ENCODE data around the gene BAIAP2L1. TPM values are rescaled to one million over a fixed set of nuclear protein-coding genes. Genes with fewer than 3 reads are reported as not detected.

BAIAP2L1 gene
- total and polyA plus RNA-seq, 2 experiments from 2014 or later: 24.1 to 38.3 TPM

DNA sequence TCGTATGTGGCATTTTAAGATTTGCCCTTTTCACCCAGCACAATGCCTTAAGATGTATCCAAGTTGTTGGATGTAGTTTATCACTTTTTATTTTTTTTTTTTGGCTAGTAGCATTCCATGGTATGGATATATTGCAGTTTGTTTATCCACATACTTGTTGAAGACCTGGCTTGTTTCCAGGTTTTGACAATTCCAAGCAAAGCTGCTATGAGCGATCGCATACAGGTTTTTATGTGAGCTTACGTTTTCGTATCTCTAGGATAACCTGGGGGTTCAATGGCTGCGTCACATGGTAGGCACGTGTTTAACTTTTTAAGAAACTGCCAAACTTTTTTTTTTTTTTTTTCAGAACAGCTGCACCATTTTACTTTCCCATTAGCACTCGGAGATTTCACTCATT is 32.2 kb downstream of the BAIAP2L1 start:
- peaks cover 63% of the 10 kb centered on the region for H3K79me2 ChIP-seq (replicated peaks; ENCODE audit: insufficient read depth)
- H3K36me3 ChIP-seq (ENCODE audit: insufficient read depth): no peaks in the 10 kb centered on the region
- H3K27me3 ChIP-seq (ENCODE audit: insufficient read depth): no peaks in the 10 kb centered on the region
- 0 out of 2 replicates have a peak overlapping the region, but pooled peaks have one; percentile 47 for H3K27ac Mint-ChIP-seq
- no peak for TF ChIP-seq ZNF331 (CRISPR knock-in tag; IDR thresholded peaks at IDR 0.05; ENCODE audit: low read depth)
- no peak for TF ChIP-seq NANOG (IDR thresholded peaks at IDR 0.05; ENCODE audit: borderline replicate concordance)
- TF ChIP-seq, protein P1, sequence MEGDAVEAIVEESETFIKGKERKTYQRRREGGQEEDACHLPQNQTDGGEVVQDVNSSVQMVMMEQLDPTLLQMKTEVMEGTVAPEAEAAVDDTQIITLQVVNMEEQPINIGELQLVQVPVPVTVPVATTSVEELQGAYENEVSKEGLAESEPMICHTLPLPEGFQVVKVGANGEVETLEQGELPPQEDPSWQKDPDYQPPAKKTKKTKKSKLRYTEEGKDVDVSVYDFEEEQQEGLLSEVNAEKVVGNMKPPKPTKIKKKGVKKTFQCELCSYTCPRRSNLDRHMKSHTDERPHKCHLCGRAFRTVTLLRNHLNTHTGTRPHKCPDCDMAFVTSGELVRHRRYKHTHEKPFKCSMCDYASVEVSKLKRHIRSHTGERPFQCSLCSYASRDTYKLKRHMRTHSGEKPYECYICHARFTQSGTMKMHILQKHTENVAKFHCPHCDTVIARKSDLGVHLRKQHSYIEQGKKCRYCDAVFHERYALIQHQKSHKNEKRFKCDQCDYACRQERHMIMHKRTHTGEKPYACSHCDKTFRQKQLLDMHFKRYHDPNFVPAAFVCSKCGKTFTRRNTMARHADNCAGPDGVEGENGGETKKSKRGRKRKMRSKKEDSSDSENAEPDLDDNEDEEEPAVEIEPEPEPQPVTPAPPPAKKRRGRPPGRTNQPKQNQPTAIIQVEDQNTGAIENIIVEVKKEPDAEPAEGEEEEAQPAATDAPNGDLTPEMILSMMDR (conservative IDR thresholded peaks at IDR 0.05; ENCODE audit: low read depth in 2 of 2): no peak
- no peak for TF ChIP-seq STAT1 (IDR thresholded peaks at IDR 0.05; ENCODE audit: unreplicated experiment)
- DNase-seq (ENCODE audit: low spot score): no peak
- H3K9me3 Mint-ChIP-seq: no peaks in the 10 kb centered on the region; the same call in 2 of the 3 replicates
- H3K4me3 Mint-ChIP-seq: no peak overlapping the region
- peaks cover 1% of the 10 kb centered on the region for H3K27me3 Mint-ChIP-seq (ENCODE audit: insufficient read depth, low read depth, poor library complexity)
- no peak overlapping the region for H3K4me2 ChIP-seq
- H2AFZ ChIP-seq: no peak overlapping the region
- no peaks in the 10 kb centered on the region; the same call in 1 of the 2 replicates for H3K4me1 ChIP-seq (ENCODE audit: insufficient read depth)
- ATAC-seq: no peak
- H3K4me1 Mint-ChIP-seq: peaks cover 5% of the 10 kb centered on the region; the same call in 2 of the 3 replicates
- peaks cover 27% of the 10 kb centered on the region for H4K20me1 ChIP-seq (replicated peaks; ENCODE audit: insufficient read depth)
- no peak overlapping the region for H3K4me3 ChIP-seq
- H3K9me2 ChIP-seq (ENCODE audit: insufficient read depth): no peaks in the 10 kb centered on the region
- peak overlapping the region; percentile 59; the same call in 1 of the 2 replicates for H3K27ac ChIP-seq (ENCODE audit: low read depth)
- H3K36me3 Mint-ChIP-seq (ENCODE audit: low read depth): peaks cover 21% of the 10 kb centered on the region
- no peaks in the 10 kb centered on the region for H3F3A ChIP-seq (replicated peaks; ENCODE audit: low read depth)

DNA sequence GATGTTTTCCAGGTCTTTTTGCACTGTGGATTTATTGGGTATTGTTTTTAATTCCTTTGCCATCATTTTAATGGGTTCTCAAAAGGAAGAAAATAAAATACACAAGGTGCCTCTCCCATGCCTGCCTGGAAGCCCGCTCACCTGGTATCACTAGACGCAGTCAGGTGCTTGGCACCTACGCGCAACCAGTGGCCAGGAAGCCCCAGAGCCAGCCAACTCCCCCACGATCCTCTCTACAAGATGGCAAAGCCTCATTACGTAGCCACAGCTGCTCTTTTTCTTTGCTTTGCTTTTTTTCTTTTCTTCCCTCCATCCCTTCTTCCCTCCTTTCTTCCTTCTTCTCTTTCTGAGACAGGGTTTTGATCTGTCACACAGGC is 34.3 kb downstream of the BAIAP2L1 start:
- ATAC-seq (no peak), DNase-seq (ENCODE audit: low spot score) (no peak)
- TF ChIP-seq EZH2phosphoT487 (IDR thresholded peaks at IDR 0.05; ENCODE audit: unreplicated experiment): no peak
- TF ChIP-seq EZH2 (IDR thresholded peaks at IDR 0.05; ENCODE audit: low read depth, unreplicated experiment): no peak
- TF ChIP-seq ZNF331 (CRISPR knock-in tag; IDR thresholded peaks at IDR 0.05; ENCODE audit: low read depth): no peak
- no peak for TF ChIP-seq STAT1 (IDR thresholded peaks at IDR 0.05; ENCODE audit: unreplicated experiment)
- TF ChIP-seq ZNF114 (CRISPR knock-in tag; IDR thresholded peaks at IDR 0.05): no peak
- TF ChIP-seq, protein P2, sequence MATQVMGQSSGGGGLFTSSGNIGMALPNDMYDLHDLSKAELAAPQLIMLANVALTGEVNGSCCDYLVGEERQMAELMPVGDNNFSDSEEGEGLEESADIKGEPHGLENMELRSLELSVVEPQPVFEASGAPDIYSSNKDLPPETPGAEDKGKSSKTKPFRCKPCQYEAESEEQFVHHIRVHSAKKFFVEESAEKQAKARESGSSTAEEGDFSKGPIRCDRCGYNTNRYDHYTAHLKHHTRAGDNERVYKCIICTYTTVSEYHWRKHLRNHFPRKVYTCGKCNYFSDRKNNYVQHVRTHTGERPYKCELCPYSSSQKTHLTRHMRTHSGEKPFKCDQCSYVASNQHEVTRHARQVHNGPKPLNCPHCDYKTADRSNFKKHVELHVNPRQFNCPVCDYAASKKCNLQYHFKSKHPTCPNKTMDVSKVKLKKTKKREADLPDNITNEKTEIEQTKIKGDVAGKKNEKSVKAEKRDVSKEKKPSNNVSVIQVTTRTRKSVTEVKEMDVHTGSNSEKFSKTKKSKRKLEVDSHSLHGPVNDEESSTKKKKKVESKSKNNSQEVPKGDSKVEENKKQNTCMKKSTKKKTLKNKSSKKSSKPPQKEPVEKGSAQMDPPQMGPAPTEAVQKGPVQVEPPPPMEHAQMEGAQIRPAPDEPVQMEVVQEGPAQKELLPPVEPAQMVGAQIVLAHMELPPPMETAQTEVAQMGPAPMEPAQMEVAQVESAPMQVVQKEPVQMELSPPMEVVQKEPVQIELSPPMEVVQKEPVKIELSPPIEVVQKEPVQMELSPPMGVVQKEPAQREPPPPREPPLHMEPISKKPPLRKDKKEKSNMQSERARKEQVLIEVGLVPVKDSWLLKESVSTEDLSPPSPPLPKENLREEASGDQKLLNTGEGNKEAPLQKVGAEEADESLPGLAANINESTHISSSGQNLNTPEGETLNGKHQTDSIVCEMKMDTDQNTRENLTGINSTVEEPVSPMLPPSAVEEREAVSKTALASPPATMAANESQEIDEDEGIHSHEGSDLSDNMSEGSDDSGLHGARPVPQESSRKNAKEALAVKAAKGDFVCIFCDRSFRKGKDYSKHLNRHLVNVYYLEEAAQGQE (IDR thresholded peaks at IDR 0.05; ENCODE audit: unreplicated experiment): no peak
- no peak overlapping the region for H3K4me2 ChIP-seq
- peaks cover 19% of the 10 kb centered on the region; the same call in 2 of the 3 replicates for H3K4me1 Mint-ChIP-seq
- peaks cover 17% of the 10 kb centered on the region for H3K36me3 Mint-ChIP-seq (ENCODE audit: low read depth)
- H3K27ac ChIP-seq (ENCODE audit: low read depth): no peak overlapping the region
- H3K4me1 ChIP-seq (ENCODE audit: insufficient read depth): peaks cover 12% of the 10 kb centered on the region
- no peaks in the 10 kb centered on the region; the same call in 2 of the 3 replicates for H3K9me3 Mint-ChIP-seq
- peaks cover 1% of the 10 kb centered on the region for H3K27me3 Mint-ChIP-seq (ENCODE audit: insufficient read depth, low read depth, poor library complexity)
- H4K20me1 ChIP-seq (replicated peaks; ENCODE audit: insufficient read depth): peaks cover 25% of the 10 kb centered on the region
- H2AFZ ChIP-seq: no peak overlapping the region
- no peak overlapping the region for H3K4me3 Mint-ChIP-seq
- H3F3A ChIP-seq (replicated peaks; ENCODE audit: low read depth): no peaks in the 10 kb centered on the region
- H3K36me3 ChIP-seq (ENCODE audit: insufficient read depth): no peaks in the 10 kb centered on the region
- no peaks in the 10 kb centered on the region for H3K27me3 ChIP-seq (ENCODE audit: insufficient read depth)
- no peak overlapping the region for H3K4me3 ChIP-seq
- peaks cover 51% of the 10 kb centered on the region for H3K79me2 ChIP-seq (replicated peaks; ENCODE audit: insufficient read depth)
- no peaks in the 10 kb centered on the region for H3K9me2 ChIP-seq (ENCODE audit: insufficient read depth)
- no peak overlapping the region for H3K27ac Mint-ChIP-seq

All from GM23338 (cell line).